Measurements from ENCODE around the gene LMAN2L. TPM values are rescaled to one million over a fixed set of nuclear protein-coding genes. Genes with fewer than 3 reads are reported as not detected.

Gene LMAN2L
- polyA plus RNA-seq, 3 donors: 7.9 to 22.4 (median 16.6) TPM

DNA sequence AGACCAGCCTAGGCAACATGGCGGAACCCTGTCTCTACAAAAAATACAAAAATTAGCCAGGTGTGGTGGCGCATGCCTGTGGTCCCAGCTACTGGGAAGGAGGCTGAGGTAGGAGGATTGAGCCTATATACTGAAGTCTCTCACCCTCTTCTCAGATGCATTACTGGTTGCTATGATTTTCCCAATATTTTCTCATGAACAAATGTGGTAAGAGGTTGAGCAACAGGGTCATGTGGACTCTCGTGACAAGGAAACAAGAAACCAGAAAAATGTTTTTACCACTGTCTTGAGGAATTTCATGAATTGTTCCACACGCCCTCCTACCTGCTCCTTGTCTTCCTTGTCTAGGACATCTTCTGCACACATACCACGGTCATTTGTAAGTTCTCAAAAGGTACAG, 12.4 kb downstream of the LMAN2L start:
- Histone ChIP-seq H3K4me3 (replicated peaks in 1 of 3; ENCODE audit: low read depth in 2 of 3, low read length in 3 of 3) (no peak overlapping the region), H2AFZ (ENCODE audit: insufficient read depth, low read depth, low read length, poor library complexity, severe bottlenecking) (no peak overlapping the region), H3K4me1 (ENCODE audit: control insufficient read depth in 1 of 2, insufficient read depth in 2 of 2, low read length in 2 of 2) (peaks cover 8 to 9% of the 10 kb centered on the region in 2 donors), H3K9me3 (replicated peaks in 1 of 2; ENCODE audit: control insufficient read depth in 1 of 2, insufficient read depth in 1 of 2, low read length in 2 of 2) (no peaks in the 10 kb centered on the region), H3K79me2 (ENCODE audit: insufficient read depth, low read length) (no peaks in the 10 kb centered on the region), H4K20me1 (ENCODE audit: insufficient read depth, low read length) (no peaks in the 10 kb centered on the region), H3K4me2 (replicated peaks; ENCODE audit: extremely low read depth, low read length, poor library complexity, severe bottlenecking) (no peak overlapping the region), H3K9ac (ENCODE audit: insufficient read depth, low read length, poor library complexity, severe bottlenecking) (no peak overlapping the region), H3K36me3 (replicated peaks in 1 of 2; ENCODE audit: control insufficient read depth in 1 of 2, insufficient read depth in 2 of 2, low read length in 2 of 2) (peaks cover 26 to 29% of the 10 kb centered on the region in 2 donors), H3K27ac (ENCODE audit: low read depth in 1 of 2, low read length in 2 of 2) (peak overlapping the region; percentile 4 to 47), H3K27me3 (ENCODE audit: control insufficient read depth in 2 of 2, insufficient read depth in 2 of 2, low read length in 2 of 2) (no peaks in the 10 kb centered on the region)
- H3K4me3 Mint-ChIP-seq: no peak overlapping the region
- DNase-seq: peak; percentile 16 to 54 (median 51)
- H3K27me3 Mint-ChIP-seq (ENCODE audit: low read depth in 3 of 3): peaks cover 0 to 3% (median 0%) of the 10 kb centered on the region in 3 donors
- TF ChIP-seq CTCF (IDR thresholded peaks at IDR 0.05): no peak
- peaks cover 13% of the 10 kb centered on the region for H3K4me1 Mint-ChIP-seq
- H3K36me3 Mint-ChIP-seq: peaks cover 44 to 66% of the 10 kb centered on the region in 2 donors
- intact Hi-C loops (cut with micrococcal nuclease): no loop called here
- WGBS (ENCODE audit: insufficient coverage): 50% methylated on average over 1 of the region's 5 CpGs
- H3K9me3 Mint-ChIP-seq: no peaks in the 10 kb centered on the region
- H3K27ac Mint-ChIP-seq: peak overlapping the region; percentile 33 to 86 (median 78)

DNA sequence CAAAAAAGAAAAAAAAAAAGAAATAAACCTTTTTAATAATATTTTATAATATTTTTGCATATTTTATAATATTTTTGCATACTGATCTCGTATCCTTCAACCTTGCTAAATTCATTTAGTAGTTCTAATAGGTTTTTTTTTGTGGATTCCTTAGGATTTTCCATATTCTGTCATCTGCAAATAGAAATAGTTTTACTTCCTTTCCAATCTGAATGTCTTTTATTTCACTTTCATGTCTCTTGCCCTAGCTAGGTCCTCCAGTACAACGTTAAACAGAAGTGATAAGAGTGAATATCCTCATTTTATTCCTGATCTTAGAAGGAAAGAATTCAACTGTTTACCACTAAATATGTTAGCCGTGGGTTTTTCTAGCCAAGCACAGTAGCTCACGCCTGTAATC, 13.7 kb downstream of the LMAN2L start:
- H3K9me3 Mint-ChIP-seq: no peaks in the 10 kb centered on the region
- H3K4me3 Mint-ChIP-seq: no peak overlapping the region
- no peak overlapping the region for H3K4me2 ChIP-seq (replicated peaks; ENCODE audit: extremely low read depth, low read length, poor library complexity, severe bottlenecking)
- no peak overlapping the region for H3K9ac ChIP-seq (ENCODE audit: insufficient read depth, low read length, poor library complexity, severe bottlenecking)
- H3K27ac Mint-ChIP-seq: peak overlapping the region in 3 of 7 donors; percentile 57 to 78 (median 58)
- H3K79me2 ChIP-seq (ENCODE audit: insufficient read depth, low read length): no peaks in the 10 kb centered on the region
- no peak overlapping the region for H3K4me3 ChIP-seq (replicated peaks in 1 of 3; ENCODE audit: low read depth in 2 of 3, low read length in 3 of 3)
- H3K36me3 Mint-ChIP-seq: peaks cover 37 to 61% of the 10 kb centered on the region in 2 donors
- intact Hi-C loops (cut with micrococcal nuclease): no loop called here
- H3K4me1 Mint-ChIP-seq: peaks cover 13% of the 10 kb centered on the region
- peaks cover 8 to 9% of the 10 kb centered on the region in 2 donors for H3K4me1 ChIP-seq (ENCODE audit: control insufficient read depth in 1 of 2, insufficient read depth in 2 of 2, low read length in 2 of 2)
- peaks cover 16% of the 10 kb centered on the region in 2 donors for H3K36me3 ChIP-seq (replicated peaks in 1 of 2; ENCODE audit: control insufficient read depth in 1 of 2, insufficient read depth in 2 of 2, low read length in 2 of 2)
- H3K9me3 ChIP-seq (replicated peaks in 1 of 2; ENCODE audit: control insufficient read depth in 1 of 2, insufficient read depth in 1 of 2, low read length in 2 of 2): no peaks in the 10 kb centered on the region
- no peaks in the 10 kb centered on the region for H3K27me3 ChIP-seq (ENCODE audit: control insufficient read depth in 2 of 2, insufficient read depth in 2 of 2, low read length in 2 of 2)
- no peaks in the 10 kb centered on the region for H4K20me1 ChIP-seq (ENCODE audit: insufficient read depth, low read length)
- no peak overlapping the region for H3K27ac ChIP-seq (ENCODE audit: low read depth in 1 of 2, low read length in 2 of 2)
- DNase-seq: no peak
- no CpG with 5 or more reads among the region's 4 CpGs for WGBS (ENCODE audit: insufficient coverage)
- no peak for TF ChIP-seq CTCF (IDR thresholded peaks at IDR 0.05)
- no peak overlapping the region for H2AFZ ChIP-seq (ENCODE audit: insufficient read depth, low read depth, low read length, poor library complexity, severe bottlenecking)
- peaks cover 0 to 3% (median 0%) of the 10 kb centered on the region in 3 donors for H3K27me3 Mint-ChIP-seq (ENCODE audit: low read depth in 3 of 3)

Data from CD14-positive monocyte (primary cell).